Kidney (tissue), 14 donors: ENCODE measurements around the gene ADAT2. TPM values are rescaled to one million over a fixed set of nuclear protein-coding genes. Genes with fewer than 3 reads are reported as not detected.

ENCODE experiments used
- DNase-seq, 5 donors: peaks; one replicate each; pipeline ENCODE4 v3.0.0-alpha.2; 2013 to 2020
- FAIRE-seq: peaks from 2 replicates; lab custom pipeline; 2012; peaks lifted over from hg19 to GRCh38; lab: Jason Lieb, UNC
- H3K27ac ChIP-seq, 2 donors: one replicate each; pipeline ENCODE4 v1.7.0; 2013; ENCODE audit warnings: low read depth in 2 of 2, low read length in 2 of 2, inconsistent platforms in 1 of 2
- H3K27me3 ChIP-seq: one replicate; pipeline ENCODE4 v1.7.1; 2013; ENCODE audit warnings: low read length, inconsistent platforms; ENCODE audit not compliant: control insufficient read depth, insufficient read depth
- H3K36me3 ChIP-seq, 3 donors: one replicate each; pipeline versions ENCODE4 v1.7.0 to v1.7.1; 2013; ENCODE audit warnings: low read length in 3 of 3, control low read depth in 1 of 3, inconsistent platforms in 1 of 3; ENCODE audit not compliant: insufficient read depth in 3 of 3, control insufficient read depth in 2 of 3
- H3K4me1 ChIP-seq, 3 donors: one replicate each; pipeline versions ENCODE4 v1.7.0 to v1.7.1; 2013; ENCODE audit warnings: low read length in 3 of 3, inconsistent platforms in 1 of 3, low read depth in 1 of 3; ENCODE audit not compliant: control insufficient read depth in 2 of 3, insufficient read depth in 2 of 3
- H3K4me3 ChIP-seq, 3 donors: one replicate each; pipeline versions ENCODE4 v1.7.0 to v1.8.1; 2013; ENCODE audit warnings: low read length in 3 of 3, control low read depth in 1 of 3, inconsistent platforms in 1 of 3
- H3K9ac ChIP-seq, 3 donors: one replicate each; pipeline versions ENCODE4 v1.7.0 to v1.7.1; 2013; ENCODE audit warnings: low read length in 3 of 3, control low read depth in 1 of 3, inconsistent platforms in 1 of 3
- H3K9me3 ChIP-seq, 3 donors: one replicate each; pipeline versions ENCODE4 v1.7.0 to v1.7.1; 2013; ENCODE audit warnings: low read length in 3 of 3, control low read depth in 1 of 3, inconsistent platforms in 1 of 3; ENCODE audit not compliant: control insufficient read depth in 2 of 3, insufficient read depth in 1 of 3
- intact Hi-C: fragments of 100-400 bp; cut with DNase I; formaldehyde crosslinking; loops from one replicate; pipeline ENCODE4 v1.11.1; 2022
- polyA plus RNA-seq: library from polyadenylated mRNA; stranded (reverse); fragments of 350-450 nt; fragmentation: Illumina TruSeq; extraction: RNeasy Lipid Tissue Mini Kit (QIAGEN cat#74804); gene quantifications from one replicate; pipeline ENCODE4 v1.2.3, GENCODE V29; 2014; ENCODE audit warnings: low read depth, low replicate concordance; ENCODE audit not compliant: insufficient read depth
- total RNA-seq: library from RNA; stranded (reverse); fragmentation: NEBNext Ultra II Directional; extraction: Animal tissue kit (Norgen Biotek cat#: 25700); gene quantifications from one replicate; pipeline ENCODE4 v1.2.1, GENCODE V29; 2021
- TF ChIP-seq, protein P1 (sequence below): IDR thresholded peaks from 3 replicates; pipeline ENCODE4 v1.5.1; 2012; ENCODE audit warnings: mild to moderate bottlenecking, moderate library complexity, borderline replicate concordance; ENCODE audit not compliant: insufficient read depth; ENCODE audit errors: extremely low read depth
- donor health status: control.
- donor health status: control.
- donor health status: control.
- donor health status: control.
- donor health status: control.
- donor health status: DM: yes; HTN: yes; CAD: no.
- donor health status: Normal renal cell carcinoma (clear cell type).

ADAT2 gene
- total and polyA plus RNA-seq, 2 donors from 2014 or later, result 4.6 to 6.9 TPM

DNA sequence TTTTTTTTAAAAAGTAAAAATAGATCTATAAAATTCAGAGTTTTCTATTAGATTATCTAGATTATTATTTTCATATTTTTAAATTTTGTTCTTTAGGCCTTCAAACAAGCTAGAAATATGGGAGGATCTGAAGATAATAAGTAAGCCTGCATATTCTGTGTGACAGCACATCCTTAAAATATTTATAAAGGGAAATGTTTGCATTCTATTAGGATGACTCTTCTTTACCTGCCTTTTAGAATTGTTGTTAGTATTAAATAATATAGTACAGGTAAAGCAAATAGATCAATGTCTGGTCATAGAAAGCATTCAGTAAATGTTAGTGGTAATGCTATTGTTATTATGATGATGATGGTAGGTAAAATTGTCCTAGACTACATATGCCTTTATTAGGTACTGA, 17.5 kb upstream of the ADAT2 start:
- DNase-seq (no peak), FAIRE-seq (no peak)
- Histone ChIP-seq H3K27ac (no peak overlapping the region), H3K27me3 (no peaks in the 10 kb centered on the region), H3K9me3 (no peaks in the 10 kb centered on the region), H3K9ac (no peak overlapping the region), H3K36me3 (peaks cover 2 to 5% (median 3%) of the 10 kb centered on the region in 3 donors), H3K4me1 (no peaks in the 10 kb centered on the region), H3K4me3 (no peak overlapping the region)
- TF ChIP-seq, protein P1, sequence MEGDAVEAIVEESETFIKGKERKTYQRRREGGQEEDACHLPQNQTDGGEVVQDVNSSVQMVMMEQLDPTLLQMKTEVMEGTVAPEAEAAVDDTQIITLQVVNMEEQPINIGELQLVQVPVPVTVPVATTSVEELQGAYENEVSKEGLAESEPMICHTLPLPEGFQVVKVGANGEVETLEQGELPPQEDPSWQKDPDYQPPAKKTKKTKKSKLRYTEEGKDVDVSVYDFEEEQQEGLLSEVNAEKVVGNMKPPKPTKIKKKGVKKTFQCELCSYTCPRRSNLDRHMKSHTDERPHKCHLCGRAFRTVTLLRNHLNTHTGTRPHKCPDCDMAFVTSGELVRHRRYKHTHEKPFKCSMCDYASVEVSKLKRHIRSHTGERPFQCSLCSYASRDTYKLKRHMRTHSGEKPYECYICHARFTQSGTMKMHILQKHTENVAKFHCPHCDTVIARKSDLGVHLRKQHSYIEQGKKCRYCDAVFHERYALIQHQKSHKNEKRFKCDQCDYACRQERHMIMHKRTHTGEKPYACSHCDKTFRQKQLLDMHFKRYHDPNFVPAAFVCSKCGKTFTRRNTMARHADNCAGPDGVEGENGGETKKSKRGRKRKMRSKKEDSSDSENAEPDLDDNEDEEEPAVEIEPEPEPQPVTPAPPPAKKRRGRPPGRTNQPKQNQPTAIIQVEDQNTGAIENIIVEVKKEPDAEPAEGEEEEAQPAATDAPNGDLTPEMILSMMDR, result no peak
- intact Hi-C loops, result no loop called here

DNA sequence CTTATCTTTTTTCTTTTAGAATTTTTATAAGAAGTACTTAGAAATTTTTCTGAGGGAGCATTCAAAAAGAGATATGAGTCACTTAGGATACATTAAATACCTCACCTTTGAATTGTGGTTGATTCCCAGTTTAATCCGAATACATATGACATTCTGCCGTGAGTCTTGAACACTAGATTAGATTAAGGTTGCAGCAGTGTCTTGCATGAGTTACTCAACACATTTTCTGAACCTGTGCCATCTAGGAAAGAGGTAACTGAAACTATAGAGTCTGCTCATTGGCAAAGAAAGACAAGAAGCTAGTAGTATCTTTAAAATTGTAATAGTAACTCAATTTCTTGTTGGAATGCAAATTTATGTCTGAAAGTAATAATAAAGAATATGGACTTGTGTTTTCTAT, 15.1 kb upstream of the ADAT2 start:
- Histone ChIP-seq H3K9me3 (no peaks in the 10 kb centered on the region), H3K27ac (no peak overlapping the region), H3K9ac (no peak overlapping the region), H3K36me3 (peaks cover 0 to 3% (median 2%) of the 10 kb centered on the region in 3 donors), H3K4me3 (no peak overlapping the region), H3K27me3 (no peaks in the 10 kb centered on the region), H3K4me1 (no peaks in the 10 kb centered on the region)
- intact Hi-C loops, result no loop called here
- no peak for FAIRE-seq
- no peak for DNase-seq
- TF ChIP-seq, protein P1, result no peak

DNA sequence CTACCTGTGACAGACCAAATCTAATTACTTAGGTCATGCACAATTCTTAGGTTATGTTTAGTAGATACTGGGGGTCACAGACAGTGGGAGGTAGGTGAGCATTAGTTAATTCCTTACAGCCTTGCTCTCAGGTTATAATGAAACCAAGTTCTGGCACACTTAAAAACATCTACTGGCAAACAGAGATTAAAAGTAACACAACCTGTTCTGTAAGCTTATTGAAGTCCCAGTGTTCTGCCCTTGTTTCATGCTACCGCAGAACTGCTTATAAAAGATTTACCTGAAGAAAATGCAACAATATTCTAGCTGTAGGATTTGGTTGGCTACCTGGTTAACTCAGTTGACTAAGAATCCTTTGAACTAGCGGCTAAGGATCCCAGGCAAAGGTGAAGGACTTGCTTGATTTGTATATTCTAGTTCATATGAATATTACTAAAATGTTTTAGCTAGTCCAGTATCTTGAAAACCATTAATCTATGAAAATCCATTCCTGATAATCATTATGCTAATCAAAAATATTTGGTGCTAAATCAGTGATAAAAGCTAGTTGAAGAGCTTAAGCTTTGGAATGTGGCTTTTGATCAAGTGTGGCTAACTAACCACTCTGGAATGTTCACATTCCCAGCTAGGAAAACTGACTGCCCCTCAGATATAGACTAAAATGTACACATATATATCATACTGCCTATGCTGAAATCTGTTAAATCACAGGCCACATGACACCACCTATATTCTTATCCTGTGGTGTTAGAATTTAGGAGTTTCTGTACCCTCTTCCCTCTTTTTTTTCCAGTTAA, 7.3 kb upstream of the ADAT2 start:
- Histone ChIP-seq H3K4me3 (peak overlapping the region in 1 of 3 donors; percentile 29), H3K9ac (peak overlapping the region in 1 of 3 donors; percentile 47), H3K4me1 (peaks cover 0 to 12% (median 0%) of the 10 kb centered on the region in 3 donors), H3K27me3 (no peaks in the 10 kb centered on the region), H3K36me3 (no peaks in the 10 kb centered on the region), H3K27ac (no peak overlapping the region), H3K9me3 (no peaks in the 10 kb centered on the region)
- intact Hi-C loops, result no loop called here
- DNase-seq (peak in 1 of 5 donors; percentile 42), FAIRE-seq (no peak)
- TF ChIP-seq, protein P1, result no peak
